GM04504 (cell line): ENCODE measurements around the gene GPATCH8.
"Not testable (repeated sequence)": the region's sequence is repeated elsewhere in the genome, so short reads cannot be mapped to it uniquely, and the experiment has no call there.

Experiments used
- DNase-seq: peaks from one replicate; pipeline ENCODE4 v3.0.0-alpha.2; 2012; ENCODE audit warnings: low read depth

The GPATCH8 gene

GRCh38 chr17:44503147-44504029, at the start of gene GPATCH8:
TSS of gene GPATCH8 (minus strand) at chr17:44503406. CDS start at chr17:44503370, 36 bp downstream.
- DNase-seq = peak; percentile 93

- no peak for DNase-seq
Measured at GRCh38 chr17:44552361-44552760, 49.2 kb upstream of the GPATCH8 start.

- no peak for DNase-seq
Measured at GRCh38 chr17:44549686-44550085, 46.5 kb upstream of the GPATCH8 start.

GRCh38 chr17:44548376-44549230, 45.4 kb upstream of the GPATCH8 start:
- no peak for DNase-seq

GRCh38 chr17:44547625-44548267, 44.5 kb upstream of the GPATCH8 start:
- DNase-seq = no peak

- DNase-seq = no peak
Measured at GRCh38 chr17:44546671-44547606, 43.7 kb upstream of the GPATCH8 start.

GRCh38 chr17:44543905-44544523, 40.8 kb upstream of the GPATCH8 start:
- DNase-seq = no peak

GRCh38 chr17:44543213-44543904, 40.2 kb upstream of the GPATCH8 start:
- peak; percentile 77 for DNase-seq

- DNase-seq = no peak
Measured at GRCh38 chr17:44541884-44542581, 38.8 kb upstream of the GPATCH8 start.

- no peak for DNase-seq
Measured at GRCh38 chr17:44540246-44541084, 37.3 kb upstream of the GPATCH8 start.

GRCh38 chr17:44539673-44540072, 36.5 kb upstream of the GPATCH8 start:
- no peak for DNase-seq

GRCh38 chr17:44537922-44538321, 34.7 kb upstream of the GPATCH8 start:
- DNase-seq = not testable (repeated sequence)

- DNase-seq = no peak
Measured at GRCh38 chr17:44536090-44536953, 33.1 kb upstream of the GPATCH8 start.

- peak; percentile 71 for DNase-seq
Measured at GRCh38 chr17:44533533-44534246, 30.5 kb upstream of the GPATCH8 start.

GRCh38 chr17:44530896-44531418, 27.8 kb upstream of the GPATCH8 start:
- no peak for DNase-seq

- no peak for DNase-seq
Measured at GRCh38 chr17:44529864-44530263, 26.7 kb upstream of the GPATCH8 start.

GRCh38 chr17:44527954-44528353, 24.7 kb upstream of the GPATCH8 start:
- no peak for DNase-seq
